Activated T-cell treated with anti-CD3 and anti-CD28 coated beads, Interleukin-2, amount 50 U/mL, for 24 hours (primary cell): ENCODE results near the gene TFCP2.

Experiments
- DNase-seq: peaks from one replicate; pipeline ENCODE4 v3.0.0-alpha.2; 2020
- H3K27ac Mint-ChIP-seq: 2 replicates; pipeline ENCODE4 v1.8.0; 2020; ENCODE audit warnings: mild to moderate bottlenecking, mixed read lengths
- H3K27me3 Mint-ChIP-seq: 2 replicates; pipeline ENCODE4 v1.8.0; 2020; ENCODE audit warnings: mixed read lengths
- H3K36me3 Mint-ChIP-seq: 2 replicates; pipeline ENCODE4 v1.8.0; 2020; ENCODE audit warnings: low read depth, mixed read lengths
- H3K4me1 Mint-ChIP-seq: 2 replicates; pipeline ENCODE4 v1.8.0; 2020; ENCODE audit warnings: low read depth, mixed read lengths
- H3K4me3 Mint-ChIP-seq: 2 replicates; pipeline ENCODE4 v1.8.0; 2020; ENCODE audit warnings: mild to moderate bottlenecking, moderate library complexity, mixed read lengths
- H3K9me3 Mint-ChIP-seq: 2 replicates; pipeline ENCODE4 v1.8.0; 2020; ENCODE audit warnings: mixed read lengths

Gene TFCP2

GRCh38 chr12:51205350-51205749 lies 32.4 kb upstream of the TFCP2 start:
- Mint-ChIP-seq H3K27ac (no peak overlapping the region), H3K9me3 (no peaks in the 10 kb centered on the region), H3K4me1 (peaks cover 14% of the 10 kb centered on the region), H3K27me3 (no peaks in the 10 kb centered on the region), H3K4me3 (no peak overlapping the region), H3K36me3 (no peaks in the 10 kb centered on the region)
- DNase-seq = no peak

- Mint-ChIP-seq H3K36me3 (peaks cover under 1% of the 10 kb centered on the region), H3K4me1 (peaks cover 14% of the 10 kb centered on the region), H3K27ac (peak overlapping the region; percentile 45), H3K9me3 (no peaks in the 10 kb centered on the region), H3K4me3 (no peak overlapping the region), H3K27me3 (no peaks in the 10 kb centered on the region)
- DNase-seq = no peak
Measured at GRCh38 chr12:51202718-51203117, 29.8 kb upstream of the TFCP2 start.

- no peaks in the 10 kb centered on the region for H3K9me3 Mint-ChIP-seq
- peaks cover 14% of the 10 kb centered on the region for H3K4me1 Mint-ChIP-seq
- no peak for DNase-seq
- no peak overlapping the region for H3K27ac Mint-ChIP-seq
- H3K4me3 Mint-ChIP-seq = no peak overlapping the region
- H3K27me3 Mint-ChIP-seq = no peaks in the 10 kb centered on the region
- H3K36me3 Mint-ChIP-seq = peaks cover 2% of the 10 kb centered on the region
Measured at GRCh38 chr12:51200806-51201205, 27.9 kb upstream of the TFCP2 start.

GRCh38 chr12:51200156-51200555 lies 27.2 kb upstream of the TFCP2 start:
- no peak for DNase-seq
- Mint-ChIP-seq H3K27ac (peak overlapping the region; percentile 4), H3K27me3 (no peaks in the 10 kb centered on the region), H3K4me1 (peaks cover 14% of the 10 kb centered on the region), H3K36me3 (peaks cover 2% of the 10 kb centered on the region), H3K9me3 (no peaks in the 10 kb centered on the region), H3K4me3 (no peak overlapping the region)

- no peaks in the 10 kb centered on the region for H3K9me3 Mint-ChIP-seq
Measured at GRCh38 chr12:51199366-51199945, 26.5 kb upstream of the TFCP2 start.

GRCh38 chr12:51198568-51199365 lies 25.8 kb upstream of the TFCP2 start:
- Mint-ChIP-seq H3K4me1 (peaks cover 13% of the 10 kb centered on the region), H3K27me3 (no peaks in the 10 kb centered on the region), H3K4me3 (no peak overlapping the region), H3K36me3 (peaks cover 2% of the 10 kb centered on the region), H3K9me3 (no peaks in the 10 kb centered on the region), H3K27ac (no peak overlapping the region)
- DNase-seq = no peak

More at GRCh38 chr12:51199366-51199945, 26.5 kb upstream of the TFCP2 start:
- no peak overlapping the region for H3K4me3 Mint-ChIP-seq
- no peak for DNase-seq
- peaks cover 14% of the 10 kb centered on the region for H3K4me1 Mint-ChIP-seq
- peaks cover 2% of the 10 kb centered on the region for H3K36me3 Mint-ChIP-seq
- H3K27ac Mint-ChIP-seq = peak overlapping the region; percentile 40
- H3K27me3 Mint-ChIP-seq = no peaks in the 10 kb centered on the region

- Mint-ChIP-seq H3K36me3 (peaks cover 2% of the 10 kb centered on the region), H3K4me3 (no peak overlapping the region), H3K4me1 (peaks cover 5% of the 10 kb centered on the region), H3K9me3 (no peaks in the 10 kb centered on the region), H3K27ac (no peak overlapping the region), H3K27me3 (no peaks in the 10 kb centered on the region)
- no peak for DNase-seq
Measured at GRCh38 chr12:51197736-51198567, 25.0 kb upstream of the TFCP2 start.

GRCh38 chr12:51196547-51196946 lies 23.6 kb upstream of the TFCP2 start:
- H3K27ac Mint-ChIP-seq = no peak overlapping the region
- H3K9me3 Mint-ChIP-seq = no peaks in the 10 kb centered on the region

GRCh38 chr12:51195841-51196240 lies 22.9 kb upstream of the TFCP2 start:
- DNase-seq = no peak
- Mint-ChIP-seq H3K4me1 (no peaks in the 10 kb centered on the region), H3K9me3 (no peaks in the 10 kb centered on the region), H3K4me3 (no peak overlapping the region), H3K36me3 (peaks cover 13% of the 10 kb centered on the region), H3K27ac (no peak overlapping the region), H3K27me3 (no peaks in the 10 kb centered on the region)

More at GRCh38 chr12:51196547-51196946, 23.6 kb upstream of the TFCP2 start:
- no peaks in the 10 kb centered on the region for H3K4me1 Mint-ChIP-seq
- H3K27me3 Mint-ChIP-seq = no peaks in the 10 kb centered on the region
- H3K36me3 Mint-ChIP-seq = peaks cover 11% of the 10 kb centered on the region
- no peak overlapping the region for H3K4me3 Mint-ChIP-seq
- no peak for DNase-seq

GRCh38 chr12:51192284-51192671 lies 19.3 kb upstream of the TFCP2 start:
- Mint-ChIP-seq H3K4me3 (no peak overlapping the region), H3K4me1 (no peaks in the 10 kb centered on the region), H3K27ac (no peak overlapping the region), H3K27me3 (no peaks in the 10 kb centered on the region), H3K36me3 (peaks cover 20% of the 10 kb centered on the region), H3K9me3 (no peaks in the 10 kb centered on the region)
- no peak for DNase-seq

GRCh38 chr12:51191516-51192283 lies 18.8 kb upstream of the TFCP2 start:
- no peaks in the 10 kb centered on the region for H3K27me3 Mint-ChIP-seq
- H3K27ac Mint-ChIP-seq = no peak overlapping the region
- H3K36me3 Mint-ChIP-seq = peaks cover 20% of the 10 kb centered on the region
- H3K9me3 Mint-ChIP-seq = no peaks in the 10 kb centered on the region
- H3K4me3 Mint-ChIP-seq = no peak overlapping the region
- no peaks in the 10 kb centered on the region for H3K4me1 Mint-ChIP-seq
- no peak for DNase-seq

- Mint-ChIP-seq H3K36me3 (peaks cover 20% of the 10 kb centered on the region), H3K4me3 (no peak overlapping the region), H3K9me3 (no peaks in the 10 kb centered on the region), H3K27me3 (no peaks in the 10 kb centered on the region), H3K27ac (no peak overlapping the region), H3K4me1 (no peaks in the 10 kb centered on the region)
- DNase-seq = no peak
Measured at GRCh38 chr12:51190820-51191219, 17.9 kb upstream of the TFCP2 start.

- H3K4me3 Mint-ChIP-seq = no peak overlapping the region
Measured at GRCh38 chr12:51189790-51190355, 16.9 kb upstream of the TFCP2 start.

More at GRCh38 chr12:51189790-51190355, 16.9 kb upstream of the TFCP2 start:
- Mint-ChIP-seq H3K27ac (no peak overlapping the region), H3K36me3 (peaks cover 20% of the 10 kb centered on the region), H3K27me3 (no peaks in the 10 kb centered on the region), H3K4me1 (no peaks in the 10 kb centered on the region), H3K9me3 (no peaks in the 10 kb centered on the region)
- DNase-seq = no peak
